GM12878 (cell line): ENCODE data around the gene SMG5. TPM values are rescaled to one million over a fixed set of nuclear protein-coding genes. Genes with fewer than 3 reads are reported as not detected.

Experiments used
- ATAC-seq: fragments of 200-7000 bp; cut with Tn5 transposase; 3 replicates; pipeline ENCODE4 v1.9.1; 2020; ENCODE audit warnings: mild to moderate bottlenecking, moderate library complexity
- BruUV-seq: library from RNA; stranded (reverse); fragments of 400-500 nt; replicated peaks from 2 replicates; lab custom pipeline; 2021; lab: Mats Ljungman, UMichigan
- CTCF ChIA-PET: fragments of 300-600 bp; sonication (Branson Sonifier 250); formaldehyde crosslinking; extraction: SDS; loops from one replicate; lab custom pipeline; 2021; ENCODE audit warnings: inconsistent platforms; lab: Yijun Ruan, JAX
- POLR2A ChIA-PET: fragments of 350-600 bp; formaldehyde crosslinking; extraction: SDS; loops from one replicate; lab custom pipeline; 2021; ENCODE audit warnings: inconsistent platforms; lab: Charles Lee
- RAD21 ChIA-PET: fragments of 300-600 bp; sonication (Branson Sonifier 250); formaldehyde crosslinking; loops from one replicate; lab custom pipeline; 2023; ENCODE audit warnings: antibody characterized with exemption; ENCODE audit not compliant: unreplicated experiment; lab: Charles Lee
- SMC1A ChIA-PET: fragments of 300-600 bp; sonication (Branson Sonifier 250); formaldehyde crosslinking; loops from one replicate; lab custom pipeline; 2023; ENCODE audit not compliant: unreplicated experiment, uncharacterized antibody; lab: Charles Lee
- DNase-seq: peaks from one replicate; pipeline ENCODE4 v3.0.0-alpha.2; 2011; ENCODE audit warnings: low read depth, low spot score
- FAIRE-seq: peaks from 3 replicates; lab custom pipeline; 2011; peaks lifted over from hg19 to GRCh38; lab: Jason Lieb, UNC
- H2AFZ ChIP-seq: 2 replicates; pipeline ENCODE4 v1.6.0; 2011; ENCODE audit warnings: low read depth, low read length, control low read depth; ENCODE audit not compliant: control insufficient read depth
- H3K27ac ChIP-seq: 2 replicates; pipeline ENCODE4 v1.5.1; 2011; ENCODE audit warnings: control low read depth; ENCODE audit not compliant: control insufficient read depth, insufficient read depth
- H3K27me3 ChIP-seq, 2 experiments: replicated peaks in 1 of 2; 2 replicates each; pipeline versions ENCODE4 v1.6.0 to v1.6.1; 2011; ENCODE audit warnings: low read length in 1 of 2; ENCODE audit not compliant: control insufficient read depth in 2 of 2, insufficient read depth in 2 of 2
- H3K36me3 ChIP-seq, 2 experiments: 2 replicates each; pipeline ENCODE4 v1.5.1; 2011; ENCODE audit warnings: low read length in 1 of 2; ENCODE audit not compliant: control insufficient read depth in 2 of 2, insufficient read depth in 2 of 2
- H3K4me1 ChIP-seq: 2 replicates; pipeline ENCODE4 v1.6.1; 2011; ENCODE audit warnings: mild to moderate bottlenecking, low read length, moderate library complexity, mixed read lengths; ENCODE audit not compliant: control insufficient read depth, insufficient read depth
- H3K4me2 ChIP-seq: 2 replicates; pipeline ENCODE4 v1.6.0; 2011; ENCODE audit warnings: control low read depth; ENCODE audit not compliant: control insufficient read depth, insufficient read depth
- H3K4me3 ChIP-seq: fragments of 200-600 bp; sonication (generic); 2 replicates; pipeline ENCODE4 v1.5.1; 2016
- H3K79me2 ChIP-seq: 2 replicates; pipeline ENCODE4 v1.6.0; 2011; ENCODE audit warnings: low read length; ENCODE audit not compliant: control insufficient read depth, insufficient read depth
- H3K9ac ChIP-seq: 2 replicates; pipeline ENCODE4 v1.8.0; 2011; ENCODE audit warnings: low read length, control low read depth, mixed read lengths; ENCODE audit not compliant: control insufficient read depth, insufficient read depth
- H3K9me3 ChIP-seq: replicated peaks from 3 replicates; pipeline ENCODE4 v1.5.1; 2011; ENCODE audit warnings: mild to moderate bottlenecking, low read length; ENCODE audit not compliant: control insufficient read depth, insufficient read depth
- H4K20me1 ChIP-seq: 2 replicates; pipeline ENCODE4 v1.6.0; 2011; ENCODE audit not compliant: control insufficient read depth, insufficient read depth
- BMI1 ChIP-seq: fragments of 450-650 bp; IDR thresholded peaks from 2 replicates; pipeline ENCODE4 v1.6.1; 2016; ENCODE audit warnings: mild to moderate bottlenecking, moderate library complexity, borderline replicate concordance
- E2F4 ChIP-seq: IDR thresholded peaks from 2 replicates; pipeline ENCODE4 v1.6.1; 2012; ENCODE audit warnings: low read depth, low read length, improper control_type of control experiment
- FOS ChIP-seq: IDR thresholded peaks from 3 replicates; pipeline ENCODE4 v1.6.1; 2011; ENCODE audit warnings: borderline replicate concordance; ENCODE audit not compliant: insufficient read length; ENCODE audit errors: extremely low read depth
- IRF5 ChIP-seq: fragments of 450-650 bp; IDR thresholded peaks from 2 replicates; pipeline ENCODE4 v1.6.1; 2017; ENCODE audit warnings: borderline replicate concordance
- MEF2A ChIP-seq: IDR thresholded peaks from 2 replicates; pipeline ENCODE4 v1.6.1; 2011; ENCODE audit warnings: low read depth, mild to moderate bottlenecking, low read length, moderate library complexity; ENCODE audit not compliant: insufficient read depth
- NFYB ChIP-seq: IDR thresholded peaks from 2 replicates; pipeline ENCODE4 v1.6.1; 2011; ENCODE audit warnings: low read depth, mild to moderate bottlenecking, low read length, improper control_type of control experiment, moderate library complexity; ENCODE audit not compliant: insufficient read depth
- PML ChIP-seq: IDR thresholded peaks from 2 replicates; pipeline ENCODE4 v1.6.1; 2012; ENCODE audit warnings: low read length, inconsistent platforms
- RCOR1 ChIP-seq: conservative IDR thresholded peaks from 2 replicates; pipeline ENCODE4 v1.6.1; 2012; ENCODE audit warnings: low read depth, low read length, improper control_type of control experiment
- RELB ChIP-seq: fragments of 450-650 bp; IDR thresholded peaks from 2 replicates; pipeline ENCODE4 v1.6.1; 2017; ENCODE audit warnings: low read depth, mild to moderate bottlenecking, moderate library complexity
- SIX5 ChIP-seq: IDR thresholded peaks from 2 replicates; pipeline ENCODE4 v1.6.1; 2011; ENCODE audit warnings: mild to moderate bottlenecking, low read depth, low read length, moderate library complexity; ENCODE audit not compliant: severe bottlenecking
- ZBTB4 ChIP-seq: fragments of 450-650 bp; formaldehyde crosslinking; IDR thresholded peaks from 2 replicates; pipeline ENCODE4 v1.4.0; 2022; ENCODE audit warnings: mild to moderate bottlenecking, moderate library complexity
- ZSCAN29 ChIP-seq: fragments of 450-650 bp; IDR thresholded peaks from 2 replicates; pipeline ENCODE4 v1.6.1; 2017; ENCODE audit warnings: mild to moderate bottlenecking, moderate library complexity
- WGBS: methylation state at CpG from one replicate; pipeline ENCODE4 v1.1.6; 2016; ENCODE audit warnings: low lambda C conversion rate; ENCODE audit not compliant: insufficient replicate concordance, insufficient coverage; ENCODE audit errors: missing lambda C conversion rate; 5-methylcytosine and 5-hydroxymethylcytosine counted together
- in situ Hi-C: fragments of 300-500 bp; cut with MboI; formaldehyde crosslinking; loops from 9 replicates; pipeline ENCODE4 v1.14.3; 2018; ENCODE audit warnings: mixed read lengths
- intact Hi-C: fragments of 100-400 bp; cut with micrococcal nuclease; formaldehyde crosslinking; loops from one replicate; pipeline ENCODE4 v1.14.2; 2022; ENCODE audit not compliant: unreplicated experiment
- polyA plus RNA-seq, 11 experiments: library from polyadenylated mRNA; depleted of rRNA in 4 of 11; unstranded in 6 of 11; stranded (reverse) in 5 of 11; fragments of >200 nt; fragmentation: Nextera tagmentation in 4 of 11; fragmentation: Illumina TruSeq in 1 of 11; extraction: Ambion mirVana in 4 of 11; extraction: Trizol in 1 of 11; gene quantifications; 1 replicate in 1 of 11; 2 replicates in 10 of 11; pipeline versions ENCODE4 v1.2.1 to v1.2.3, GENCODE V29; 2011 to 2016; ENCODE audit warnings: inconsistent platforms in 2 of 11, missing spikeins in 2 of 11, low read depth in 1 of 11
- total RNA-seq, 4 experiments: library from RNA; depleted of rRNA in 3 of 4; stranded (reverse); fragments of >200 nt in 3 of 4; fragmentation: Illumina TruSeq in 1 of 4; extraction: Trizol in 1 of 4; gene quantifications; 2 replicates each; pipeline versions ENCODE4 v1.2.1 to v1.2.3, GENCODE V29; 2013 to 2021

Gene SMG5
- total and polyA plus RNA-seq, 10 of the 15 experiments (the other 5 are each of a cell fraction or from before 2014, with no cell fraction given), result 0.76 to 61.5 (median 48.8) TPM

GRCh38 chr1:156242738-156243137 lies 39.9 kb downstream of the SMG5 start:
- no peaks in the 10 kb centered on the region for H3K9me3 ChIP-seq
- ChIA-PET CTCF (interaction anchor here (0.6 kb wide), 1 partner anchor 102 kb away, joined by 3 read pairs; no protein-coding TSS in a partner anchor), POLR2A (interaction anchor here (0.9 kb wide), 1 partner anchor 29 kb away, joined by 3 read pairs; no protein-coding TSS in a partner anchor), SMC1A (interaction anchor here (1.5 kb wide), 1 partner anchor 10 kb away, joined by 3 read pairs; no protein-coding TSS in a partner anchor), RAD21 (no interaction called here)
- DNase-seq, result no peak
- H3K36me3 ChIP-seq, result peaks cover 0 to 9% of the 10 kb centered on the region in 2 experiments
- ATAC-seq, result no peak
- TF ChIP-seq SIX5 (no peak), BMI1 (no peak), ZSCAN29 (no peak), MEF2A (no peak), PML (no peak), RCOR1 (no peak), E2F4 (no peak), RELB (no peak), IRF5 (no peak), NFYB (no peak), ZBTB4 (CRISPR knock-in tag) (no peak), FOS (no peak)
- no peak overlapping the region for H2AFZ ChIP-seq
- H3K27me3 ChIP-seq, result no peaks in the 10 kb centered on the region
- H3K27ac ChIP-seq, result no peak overlapping the region
- no peak for FAIRE-seq
- H3K4me2 ChIP-seq, result no peak overlapping the region
- intact Hi-C loops, result no loop called here
- 85% methylated on average over 6 of the region's 10 CpGs for WGBS
- H3K9ac ChIP-seq, result no peak overlapping the region
- in situ Hi-C loops, result no loop called here
- peaks cover 25% of the 10 kb centered on the region for H3K4me1 ChIP-seq
- H3K79me2 ChIP-seq, result no peaks in the 10 kb centered on the region
- BruUV-seq, result no TSS peak
- H3K4me3 ChIP-seq, result no peak overlapping the region
- no peaks in the 10 kb centered on the region for H4K20me1 ChIP-seq
